GM12892 (cell line): ENCODE measurements around the gene PADI6.

ENCODE experiments used
- POLR2A ChIP-seq: IDR thresholded peaks from 2 replicates; pipeline ENCODE4 v1.6.1; 2011; ENCODE audit warnings: low read depth, low read length, control low read depth
- POLR2AphosphoS5 ChIP-seq: IDR thresholded peaks from 2 replicates; pipeline ENCODE4 v1.6.1; 2011; ENCODE audit warnings: low read depth, low read length, control low read depth
- TAF1 ChIP-seq: IDR thresholded peaks from 2 replicates; pipeline ENCODE4 v1.6.1; 2011; ENCODE audit warnings: low read depth, mild to moderate bottlenecking, control low read depth, low read length, borderline replicate concordance

- TF ChIP-seq POLR2AphosphoS5 (no peak), POLR2A (no peak), TAF1 (no peak)
Observed at GRCh38 chr1:17333081-17333480, 38.9 kb upstream of the PADI6 start.
